Measurements from ENCODE around the gene TRABD2A. TPM values are rescaled to one million over a fixed set of nuclear protein-coding genes. Genes with fewer than 3 reads are reported as not detected.

Gene TRABD2A
- total RNA-seq, 2 donors from 2014 or later: 4.8 to 7.7 TPM

GRCh38 chr2:84832772-84833461, 48.0 kb downstream of the TRABD2A start:
- H3K36me3 ChIP-seq (ENCODE audit: control insufficient read depth, insufficient read depth, low read length): no peaks in the 10 kb centered on the region
- TF ChIP-seq, protein P1, sequence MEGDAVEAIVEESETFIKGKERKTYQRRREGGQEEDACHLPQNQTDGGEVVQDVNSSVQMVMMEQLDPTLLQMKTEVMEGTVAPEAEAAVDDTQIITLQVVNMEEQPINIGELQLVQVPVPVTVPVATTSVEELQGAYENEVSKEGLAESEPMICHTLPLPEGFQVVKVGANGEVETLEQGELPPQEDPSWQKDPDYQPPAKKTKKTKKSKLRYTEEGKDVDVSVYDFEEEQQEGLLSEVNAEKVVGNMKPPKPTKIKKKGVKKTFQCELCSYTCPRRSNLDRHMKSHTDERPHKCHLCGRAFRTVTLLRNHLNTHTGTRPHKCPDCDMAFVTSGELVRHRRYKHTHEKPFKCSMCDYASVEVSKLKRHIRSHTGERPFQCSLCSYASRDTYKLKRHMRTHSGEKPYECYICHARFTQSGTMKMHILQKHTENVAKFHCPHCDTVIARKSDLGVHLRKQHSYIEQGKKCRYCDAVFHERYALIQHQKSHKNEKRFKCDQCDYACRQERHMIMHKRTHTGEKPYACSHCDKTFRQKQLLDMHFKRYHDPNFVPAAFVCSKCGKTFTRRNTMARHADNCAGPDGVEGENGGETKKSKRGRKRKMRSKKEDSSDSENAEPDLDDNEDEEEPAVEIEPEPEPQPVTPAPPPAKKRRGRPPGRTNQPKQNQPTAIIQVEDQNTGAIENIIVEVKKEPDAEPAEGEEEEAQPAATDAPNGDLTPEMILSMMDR (conservative IDR thresholded peaks at IDR 0.05): no peak
- Mint-ChIP-seq H3K4me1 (peaks cover 4% of the 10 kb centered on the region), H3K27me3 (ENCODE audit: insufficient read depth) (peaks cover 5% of the 10 kb centered on the region), H3K9me3 (peaks cover 23% of the 10 kb centered on the region), H3K27ac (no peak overlapping the region), H3K36me3 (ENCODE audit: low read depth) (peaks cover 8% of the 10 kb centered on the region), H3K4me3 (no peak overlapping the region)
- H3K27ac ChIP-seq (ENCODE audit: low read depth, low read length): no peak overlapping the region
- H3K9me3 ChIP-seq (ENCODE audit: control insufficient read depth, low read length): peaks cover 23% of the 10 kb centered on the region
- no peaks in the 10 kb centered on the region for H3K4me1 ChIP-seq (ENCODE audit: control insufficient read depth, insufficient read depth, low read length)
- H3K4me3 ChIP-seq (ENCODE audit: low read length): no peak overlapping the region
- H3K27me3 ChIP-seq (ENCODE audit: control insufficient read depth, insufficient read depth, low read length, poor library complexity, severe bottlenecking): no peaks in the 10 kb centered on the region
- DNase-seq: no peak
- H3K9ac ChIP-seq (ENCODE audit: extremely low read depth, low read length, poor library complexity, severe bottlenecking): no peak overlapping the region
- WGBS, 2 experiments (ENCODE audit: insufficient coverage in 1 of 2, insufficient read length in 1 of 2): 75 to 80% methylated on average over 3 to 5 of the region's 5 CpGs

DNA sequence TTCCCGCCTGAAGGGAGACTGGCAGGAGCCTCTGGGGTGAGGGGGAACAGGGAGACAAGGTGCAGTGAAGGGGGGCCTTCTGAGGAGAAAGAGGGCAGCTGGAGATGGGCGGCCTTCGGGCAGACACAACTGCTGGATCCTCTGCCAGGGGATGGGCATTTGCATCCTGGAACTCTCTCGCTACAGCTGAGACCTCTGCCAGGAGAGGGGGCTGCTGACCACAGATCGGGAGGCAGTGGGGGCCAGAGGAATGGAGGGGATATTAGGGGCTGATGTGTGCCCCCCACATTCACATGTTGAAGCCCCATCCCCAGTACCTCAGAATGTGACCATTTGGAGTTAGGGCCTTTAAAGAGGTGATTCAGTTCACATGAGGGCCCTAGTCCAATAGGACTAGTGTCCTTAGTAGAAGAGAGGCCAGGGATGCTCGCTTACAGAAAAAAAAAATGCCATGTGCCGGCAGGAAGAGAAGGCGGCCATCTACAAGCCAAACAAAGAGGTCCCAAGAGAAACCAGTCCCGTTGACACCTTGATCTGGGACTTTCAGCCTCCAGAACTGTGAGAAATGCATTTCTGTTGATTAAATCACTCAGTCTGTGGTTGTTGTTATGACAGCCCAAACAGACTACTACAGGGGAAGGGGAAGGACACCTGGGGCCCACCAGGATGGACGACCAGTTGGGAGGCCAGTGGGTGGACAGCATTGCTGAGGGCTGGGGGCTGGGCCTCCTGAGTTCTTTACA, 50.0 kb downstream of the TRABD2A start:
- 89 to 90% methylated on average over 7 to 10 of the region's 10 CpGs for WGBS, 2 experiments (ENCODE audit: insufficient coverage in 1 of 2, insufficient read length in 1 of 2)
- H3K36me3 Mint-ChIP-seq (ENCODE audit: low read depth): peaks cover 4% of the 10 kb centered on the region
- TF ChIP-seq, protein P1 (conservative IDR thresholded peaks at IDR 0.05): peak; percentile 51
- peaks cover 9% of the 10 kb centered on the region for H3K27me3 Mint-ChIP-seq (ENCODE audit: insufficient read depth)
- H3K4me3 ChIP-seq (ENCODE audit: low read length): no peak overlapping the region
- H3K9me3 ChIP-seq (ENCODE audit: control insufficient read depth, low read length): peaks cover 9% of the 10 kb centered on the region
- H3K9me3 Mint-ChIP-seq: peaks cover 8% of the 10 kb centered on the region
- H3K36me3 ChIP-seq (ENCODE audit: control insufficient read depth, insufficient read depth, low read length): no peaks in the 10 kb centered on the region
- H3K4me3 Mint-ChIP-seq: no peak overlapping the region
- no peaks in the 10 kb centered on the region for H3K4me1 ChIP-seq (ENCODE audit: control insufficient read depth, insufficient read depth, low read length)
- no peak overlapping the region for H3K27ac ChIP-seq (ENCODE audit: low read depth, low read length)
- H3K27me3 ChIP-seq (ENCODE audit: control insufficient read depth, insufficient read depth, low read length, poor library complexity, severe bottlenecking): no peaks in the 10 kb centered on the region
- H3K9ac ChIP-seq (ENCODE audit: extremely low read depth, low read length, poor library complexity, severe bottlenecking): no peak overlapping the region
- no peak for DNase-seq
- peaks cover 4% of the 10 kb centered on the region for H3K4me1 Mint-ChIP-seq
- no peak overlapping the region for H3K27ac Mint-ChIP-seq

DNA sequence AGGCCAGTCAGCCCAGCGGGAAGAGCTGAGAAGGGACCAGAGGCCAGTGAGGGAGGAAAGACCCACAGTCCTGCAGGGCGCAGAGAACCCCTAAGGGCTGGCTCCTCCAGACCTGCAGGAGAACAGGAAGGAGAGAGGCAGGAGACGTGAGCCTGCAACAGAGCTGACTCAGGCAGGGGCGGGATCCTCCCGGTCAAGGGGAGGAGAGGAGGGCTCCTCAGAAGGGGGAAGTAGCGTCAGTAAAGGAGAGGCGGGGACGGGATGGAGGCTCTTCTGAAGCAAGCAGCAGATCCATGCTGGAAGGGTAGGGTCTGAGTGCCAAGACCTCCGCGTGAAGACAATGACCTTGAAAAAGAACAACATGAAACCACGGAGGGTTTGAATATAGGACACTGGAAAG, 50.8 kb downstream of the TRABD2A start:
- H3K27me3 Mint-ChIP-seq (ENCODE audit: insufficient read depth): peaks cover 9% of the 10 kb centered on the region
- no peaks in the 10 kb centered on the region for H3K36me3 Mint-ChIP-seq (ENCODE audit: low read depth)
- TF ChIP-seq, protein P1 (conservative IDR thresholded peaks at IDR 0.05): no peak

More for the DNA sequence above, 50.8 kb downstream of the TRABD2A start:
- no peak overlapping the region for H3K4me3 Mint-ChIP-seq
- H3K9me3 Mint-ChIP-seq: peaks cover 4% of the 10 kb centered on the region
- H3K9me3 ChIP-seq (ENCODE audit: control insufficient read depth, low read length): peaks cover under 1% of the 10 kb centered on the region
- no peaks in the 10 kb centered on the region for H3K4me1 ChIP-seq (ENCODE audit: control insufficient read depth, insufficient read depth, low read length)
- WGBS, 2 experiments (ENCODE audit: insufficient coverage in 1 of 2, insufficient read length in 1 of 2): 82 to 83% methylated on average over 8 to 11 of the region's 11 CpGs
- no peak overlapping the region for H3K27ac ChIP-seq (ENCODE audit: low read depth, low read length)
- peaks cover 4% of the 10 kb centered on the region for H3K4me1 Mint-ChIP-seq
- no peak overlapping the region for H3K9ac ChIP-seq (ENCODE audit: extremely low read depth, low read length, poor library complexity, severe bottlenecking)
- H3K36me3 ChIP-seq (ENCODE audit: control insufficient read depth, insufficient read depth, low read length): no peaks in the 10 kb centered on the region
- H3K27ac Mint-ChIP-seq: no peak overlapping the region
- DNase-seq: peak; percentile 73
- H3K27me3 ChIP-seq (ENCODE audit: control insufficient read depth, insufficient read depth, low read length, poor library complexity, severe bottlenecking): no peaks in the 10 kb centered on the region
- H3K4me3 ChIP-seq (ENCODE audit: low read length): no peak overlapping the region

Data from endodermal cell (in vitro differentiated cells).